Bronchial epithelial cell (primary cell): ENCODE results near the gene NCDN. TPM values are rescaled to one million over a fixed set of nuclear protein-coding genes. Genes with fewer than 3 reads are reported as not detected.

Experiments
- DNase-seq: peaks from one replicate; pipeline ENCODE4 v3.0.0-alpha.2; 2010; ENCODE audit warnings: low read depth
- FAIRE-seq: peaks from 2 replicates; lab custom pipeline; 2011; peaks lifted over from hg19 to GRCh38; lab: Jason Lieb, UNC
- H3K27me3 ChIP-seq: 2 replicates; pipeline ENCODE4 v1.5.1; 2011; ENCODE audit warnings: low read length; ENCODE audit not compliant: control insufficient read depth, insufficient read depth
- H3K36me3 ChIP-seq: 2 replicates; pipeline ENCODE4 v1.5.1; 2011; ENCODE audit warnings: low read length; ENCODE audit not compliant: control insufficient read depth, insufficient read depth
- H3K4me3 ChIP-seq: 2 replicates; pipeline ENCODE4 v1.5.1; 2011; ENCODE audit warnings: mild to moderate bottlenecking, low read depth, low read length, control low read depth
- CTCF ChIP-seq: IDR thresholded peaks from 2 replicates; pipeline ENCODE4 v1.5.1; 2011; ENCODE audit warnings: mild to moderate bottlenecking, moderate library complexity, low read length, control low read depth, inconsistent platforms; ENCODE audit not compliant: insufficient read depth, severe bottlenecking
- total RNA-seq: library from RNA; depleted of rRNA; stranded (reverse); fragments of >200 nt; gene quantifications from 2 replicates; pipeline ENCODE4 v1.2.1, GENCODE V29; 2014

The NCDN gene
- total RNA-seq, 1 donor from 2014 or later = 10.0 TPM

GRCh38 chr1:35595684-35596083 lies 38.1 kb downstream of the NCDN start:
- Histone ChIP-seq H3K36me3 (no peaks in the 10 kb centered on the region), H3K4me3 (no peak overlapping the region), H3K27me3 (no peaks in the 10 kb centered on the region)
- DNase-seq (no peak), FAIRE-seq (peak; percentile 88)
- no peak for TF ChIP-seq CTCF

GRCh38 chr1:35597870-35598269 lies 40.3 kb downstream of the NCDN start:
- H3K36me3 ChIP-seq = peaks cover 1% of the 10 kb centered on the region
- no peak for TF ChIP-seq CTCF
- no peak for DNase-seq
- FAIRE-seq = no peak
- no peaks in the 10 kb centered on the region for H3K27me3 ChIP-seq
- no peak overlapping the region for H3K4me3 ChIP-seq

- no peak for FAIRE-seq
- Histone ChIP-seq H3K27me3 (no peaks in the 10 kb centered on the region), H3K36me3 (peaks cover 7% of the 10 kb centered on the region), H3K4me3 (no peak overlapping the region)
- DNase-seq = no peak
- TF ChIP-seq CTCF = no peak
Measured at GRCh38 chr1:35598895-35599294, 41.3 kb downstream of the NCDN start.

- FAIRE-seq (no peak), DNase-seq (no peak)
- TF ChIP-seq CTCF = no peak
- Histone ChIP-seq H3K4me3 (no peak overlapping the region), H3K36me3 (peaks cover 9% of the 10 kb centered on the region), H3K27me3 (no peaks in the 10 kb centered on the region)
Measured at GRCh38 chr1:35599411-35599810, 41.8 kb downstream of the NCDN start.

- Histone ChIP-seq H3K27me3 (no peaks in the 10 kb centered on the region), H3K36me3 (peaks cover 12% of the 10 kb centered on the region), H3K4me3 (no peak overlapping the region)
- DNase-seq (no peak), FAIRE-seq (no peak)
- no peak for TF ChIP-seq CTCF
Measured at GRCh38 chr1:35600593-35600992, 43.0 kb downstream of the NCDN start.

GRCh38 chr1:35603468-35603867 lies 45.9 kb downstream of the NCDN start:
- FAIRE-seq = no peak
- peaks cover 14% of the 10 kb centered on the region for H3K36me3 ChIP-seq

More at GRCh38 chr1:35603468-35603867, 45.9 kb downstream of the NCDN start:
- Histone ChIP-seq H3K27me3 (no peaks in the 10 kb centered on the region), H3K4me3 (no peak overlapping the region)
- DNase-seq = no peak
- TF ChIP-seq CTCF = no peak
